DOHH2 (cell line): ENCODE results near the gene SMARCA2.

Source experiments
- H3F3A ChIP-seq: fragments of 200-600 bp; sonication (generic), shearing (Covaris generic); 2 replicates; pipeline ENCODE4 v1.6.0; 2016; ENCODE audit warnings: antibody characterized with exemption, mild to moderate bottlenecking; ENCODE audit not compliant: control insufficient read depth, insufficient read depth
- H3K27ac ChIP-seq: fragments of 200-600 bp; sonication (generic); 2 replicates; pipeline ENCODE4 v1.5.1; 2014; ENCODE audit warnings: low read depth, mild to moderate bottlenecking, low read length, moderate library complexity
- H3K27me3 ChIP-seq: fragments of 200-600 bp; sonication (generic); 2 replicates; pipeline ENCODE4 v1.6.1; 2014; ENCODE audit warnings: mild to moderate bottlenecking, low read length, mixed read lengths; ENCODE audit not compliant: control insufficient read depth
- H3K36me3 ChIP-seq: fragments of 200-600 bp; sonication (generic); 2 replicates; pipeline ENCODE4 v1.6.1; 2014; ENCODE audit warnings: mild to moderate bottlenecking, low read length, moderate library complexity, mixed read lengths; ENCODE audit not compliant: control insufficient read depth
- H3K4me1 ChIP-seq: fragments of 200-600 bp; sonication (generic); 2 replicates; pipeline ENCODE4 v1.6.1; 2014; ENCODE audit warnings: mild to moderate bottlenecking, low read length, mixed read lengths; ENCODE audit not compliant: control insufficient read depth
- H3K4me2 ChIP-seq: fragments of 200-600 bp; sonication (generic); 2 replicates; pipeline ENCODE4 v1.6.0; 2014; ENCODE audit warnings: mild to moderate bottlenecking, low read length, moderate library complexity
- H3K4me3 ChIP-seq: fragments of 200-600 bp; sonication (generic); 2 replicates; pipeline ENCODE4 v1.5.1; 2014; ENCODE audit warnings: mild to moderate bottlenecking, low read length, mixed read lengths
- H3K79me2 ChIP-seq: fragments of 200-600 bp; sonication (generic); 2 replicates; pipeline ENCODE4 v1.6.1; 2014; ENCODE audit warnings: mild to moderate bottlenecking, low read length, mixed read lengths; ENCODE audit not compliant: control insufficient read depth
- H3K9me2 ChIP-seq: fragments of 200-600 bp; sonication (generic); replicated peaks from 2 replicates; pipeline ENCODE4 v1.6.1; 2014; ENCODE audit warnings: mild to moderate bottlenecking, low read length, mixed read lengths; ENCODE audit not compliant: control insufficient read depth
- H3K9me3 ChIP-seq: fragments of 200-600 bp; sonication (generic); 2 replicates; pipeline ENCODE4 v1.6.1; 2014; ENCODE audit warnings: antibody characterized with exemption, low read length, mixed read lengths; ENCODE audit not compliant: control insufficient read depth, insufficient read depth
- H4K20me1 ChIP-seq: fragments of 200-600 bp; sonication (generic); 2 replicates; pipeline ENCODE4 v1.6.0; 2014; ENCODE audit warnings: low read depth, mild to moderate bottlenecking, antibody characterized with exemption, low read length, moderate library complexity; ENCODE audit not compliant: control insufficient read depth, insufficient read depth
- CTCF ChIP-seq: fragments of 200-600 bp; sonication (generic); IDR thresholded peaks from one replicate; pipeline ENCODE4 v1.5.1; 2014; ENCODE audit warnings: antibody characterized with exemption, mild to moderate bottlenecking, low read depth, low read length; ENCODE audit not compliant: poor library complexity, severe bottlenecking
- EZH2phosphoT487 ChIP-seq: fragments of 200-600 bp; sonication (generic); IDR thresholded peaks from 2 replicates; pipeline ENCODE4 v1.6.1; 2017; ENCODE audit warnings: borderline replicate concordance, mild to moderate bottlenecking, antibody characterized with exemption, low read length, moderate library complexity, mixed read lengths

Gene SMARCA2

DNA sequence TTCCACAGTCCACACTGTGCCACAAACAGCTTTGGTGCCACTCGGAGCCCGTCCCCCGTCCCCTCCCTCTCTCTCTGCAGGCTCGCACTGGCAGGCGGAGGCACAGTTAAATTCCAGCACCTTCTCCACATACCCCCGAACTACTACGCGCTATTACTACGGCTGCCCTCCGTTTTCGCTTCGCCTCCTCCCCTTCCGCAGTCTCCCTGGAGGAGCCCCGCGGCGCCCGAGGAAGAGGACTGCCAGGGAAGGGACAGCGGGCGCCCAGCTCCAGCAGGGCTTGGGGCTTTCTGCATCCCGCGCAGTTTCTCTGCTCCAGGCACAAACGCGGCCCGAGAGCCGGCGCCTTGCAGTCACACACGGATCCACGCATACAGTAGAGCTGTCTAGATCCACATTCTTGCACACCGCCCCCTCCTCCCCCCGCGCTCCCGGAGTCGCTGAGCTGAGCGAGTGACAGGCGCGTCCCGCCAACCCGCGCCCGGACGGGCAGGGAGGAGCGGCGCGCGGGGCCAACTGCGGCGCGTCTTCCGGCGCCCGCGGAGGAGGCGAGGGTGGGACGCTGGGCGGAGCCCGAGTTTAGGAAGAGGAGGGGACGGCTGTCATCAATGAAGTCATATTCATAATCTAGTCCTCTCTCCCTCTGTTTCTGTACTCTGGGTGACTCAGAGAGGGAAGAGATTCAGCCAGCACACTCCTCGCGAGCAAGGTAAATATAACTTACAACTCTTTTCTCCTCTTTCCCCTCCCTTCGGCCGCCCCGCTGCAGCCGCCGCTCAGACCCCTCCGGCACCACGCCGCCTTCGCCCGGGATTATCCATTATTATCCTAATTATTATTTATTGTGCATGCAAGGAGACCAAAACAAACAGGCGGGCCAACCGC lies at the start of gene SMARCA2:
SMARCA2 (plus strand) TSS at position 652 of the 885 bp plus-strand sequence. CDS start 13,676 bp downstream, outside the sequence.
- Histone ChIP-seq H3K36me3 (peaks cover 6% of the 10 kb centered on the region; the same call in 1 of the 2 replicates), H3K27me3 (no peaks in the 10 kb centered on the region), H3K9me2 (no peaks in the 10 kb centered on the region), H3K79me2 (peaks cover 43% of the 10 kb centered on the region), H3K4me3 (peak within 1 kb of the TSS; percentile 85), H3K4me1 (peaks cover 28% of the 10 kb centered on the region), H3F3A (peaks cover 4% of the 10 kb centered on the region), H3K27ac (peak within 1 kb of the TSS; percentile 86), H3K4me2 (peak within 1 kb of the TSS; percentile 83), H3K9me3 (no peaks in the 10 kb centered on the region), H4K20me1 (peaks cover 12% of the 10 kb centered on the region; the same call in 1 of the 2 replicates)
- no peak for TF ChIP-seq EZH2phosphoT487
- no peak for TF ChIP-seq CTCF

- Histone ChIP-seq H3K4me2 (no peak overlapping the region), H3F3A (no peaks in the 10 kb centered on the region), H3K79me2 (no peaks in the 10 kb centered on the region), H3K9me2 (no peaks in the 10 kb centered on the region), H4K20me1 (no peaks in the 10 kb centered on the region), H3K9me3 (no peaks in the 10 kb centered on the region), H3K4me1 (no peaks in the 10 kb centered on the region), H3K4me3 (no peak overlapping the region), H3K36me3 (no peaks in the 10 kb centered on the region), H3K27ac (no peak overlapping the region), H3K27me3 (no peaks in the 10 kb centered on the region)
- TF ChIP-seq EZH2phosphoT487: no peak
- TF ChIP-seq CTCF: no peak
Measured at GRCh38 chr9:1966725-1967366, 48.3 kb upstream of the SMARCA2 start.

DNA sequence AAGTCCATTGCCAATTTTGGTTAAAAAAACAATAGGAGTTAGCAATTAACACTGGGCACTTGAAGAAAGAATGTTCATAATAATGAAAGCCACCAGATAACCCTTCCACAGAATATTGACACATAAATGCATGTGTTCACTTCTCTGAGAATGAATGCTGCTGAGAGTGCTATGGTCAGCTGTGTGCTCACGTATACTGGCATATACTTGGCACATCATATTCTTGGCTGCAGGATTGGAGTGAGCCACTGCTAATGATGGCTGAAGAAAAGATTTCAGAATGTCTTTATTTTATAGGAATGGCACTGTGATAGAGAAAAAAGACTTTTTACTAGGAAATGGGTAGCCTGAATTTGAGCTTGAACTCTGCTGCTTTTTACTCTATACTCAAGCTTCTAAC lies 46.0 kb upstream of the SMARCA2 start:
- TF ChIP-seq EZH2phosphoT487 (no peak), CTCF (no peak)
- Histone ChIP-seq H3K4me2 (no peak overlapping the region), H3K27me3 (no peaks in the 10 kb centered on the region), H3K79me2 (no peaks in the 10 kb centered on the region), H3K36me3 (no peaks in the 10 kb centered on the region), H4K20me1 (no peaks in the 10 kb centered on the region), H3K4me3 (no peak overlapping the region), H3F3A (no peaks in the 10 kb centered on the region), H3K27ac (no peak overlapping the region), H3K4me1 (no peaks in the 10 kb centered on the region), H3K9me3 (0 out of 2 replicates have a peak, but pooled peaks cover 3% of the 10 kb centered on the region), H3K9me2 (no peaks in the 10 kb centered on the region)
